ENCODE measurements around the gene BCL2L13. TPM values are rescaled to one million over a fixed set of nuclear protein-coding genes. Genes with fewer than 3 reads are reported as not detected.

BCL2L13 gene
- total RNA-seq, 2 donors from 2014 or later: 19.8 to 35.0 TPM

DNA sequence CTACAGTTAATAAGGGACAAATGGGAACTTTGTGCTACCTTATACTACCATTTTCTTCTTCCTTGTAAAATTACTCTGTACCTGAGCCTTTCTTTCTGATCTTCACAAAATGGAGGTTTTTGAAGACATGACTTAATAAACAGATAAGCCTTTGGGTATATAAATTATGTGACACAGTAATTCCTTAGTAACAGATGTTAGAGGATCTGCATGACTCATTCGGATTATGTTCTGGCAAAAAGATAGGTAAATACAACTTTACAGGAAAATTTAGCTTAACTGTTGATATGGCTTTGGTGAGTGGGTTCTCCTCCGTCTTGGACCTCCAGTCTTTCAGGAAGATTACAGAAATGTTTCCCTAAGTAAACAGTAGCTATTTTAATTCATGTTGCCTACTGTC is 73.9 kb downstream of the BCL2L13 start:
- TF ChIP-seq POLR2A (IDR thresholded peaks at IDR 0.05): no peak
- TF ChIP-seq, protein P1, sequence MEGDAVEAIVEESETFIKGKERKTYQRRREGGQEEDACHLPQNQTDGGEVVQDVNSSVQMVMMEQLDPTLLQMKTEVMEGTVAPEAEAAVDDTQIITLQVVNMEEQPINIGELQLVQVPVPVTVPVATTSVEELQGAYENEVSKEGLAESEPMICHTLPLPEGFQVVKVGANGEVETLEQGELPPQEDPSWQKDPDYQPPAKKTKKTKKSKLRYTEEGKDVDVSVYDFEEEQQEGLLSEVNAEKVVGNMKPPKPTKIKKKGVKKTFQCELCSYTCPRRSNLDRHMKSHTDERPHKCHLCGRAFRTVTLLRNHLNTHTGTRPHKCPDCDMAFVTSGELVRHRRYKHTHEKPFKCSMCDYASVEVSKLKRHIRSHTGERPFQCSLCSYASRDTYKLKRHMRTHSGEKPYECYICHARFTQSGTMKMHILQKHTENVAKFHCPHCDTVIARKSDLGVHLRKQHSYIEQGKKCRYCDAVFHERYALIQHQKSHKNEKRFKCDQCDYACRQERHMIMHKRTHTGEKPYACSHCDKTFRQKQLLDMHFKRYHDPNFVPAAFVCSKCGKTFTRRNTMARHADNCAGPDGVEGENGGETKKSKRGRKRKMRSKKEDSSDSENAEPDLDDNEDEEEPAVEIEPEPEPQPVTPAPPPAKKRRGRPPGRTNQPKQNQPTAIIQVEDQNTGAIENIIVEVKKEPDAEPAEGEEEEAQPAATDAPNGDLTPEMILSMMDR (IDR thresholded peaks at IDR 0.05): no peak

DNA sequence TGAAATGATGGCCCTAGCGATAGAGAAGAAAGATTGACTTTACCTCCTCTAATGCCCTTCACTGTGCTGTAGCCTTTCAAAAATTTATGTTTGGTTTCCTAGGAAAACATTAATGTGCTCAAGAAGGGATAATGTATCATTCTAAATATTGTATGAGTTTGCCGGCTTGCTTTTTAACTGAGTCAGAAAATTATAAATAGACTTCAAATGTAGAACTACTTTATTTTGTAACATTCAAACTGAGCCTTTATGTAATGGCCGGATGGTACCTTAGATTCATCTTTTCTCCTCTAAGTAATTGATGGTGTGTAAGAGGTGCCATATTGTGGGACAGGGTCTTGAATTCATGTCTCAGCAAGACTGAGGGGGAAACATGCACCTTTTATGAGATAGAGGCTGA is 78.0 kb downstream of the BCL2L13 start:
- no peak for TF ChIP-seq POLR2A (IDR thresholded peaks at IDR 0.05)
- TF ChIP-seq, protein P1 (IDR thresholded peaks at IDR 0.05): no peak
- no peak overlapping the region for H3K4me3 ChIP-seq
- no peaks in the 10 kb centered on the region for H3K36me3 ChIP-seq (replicated peaks in 1 of 2; ENCODE audit: insufficient read depth in 1 of 2, low read depth in 2 of 2)
- H3K9me3 ChIP-seq: no peaks in the 10 kb centered on the region
- 90% methylated on average over 3 of the region's 3 CpGs for WGBS, 2 donors
- intact Hi-C loops (cut with DNase I): no loop called here
- no peak for ATAC-seq
- DNase-seq: no peak
- no peaks in the 10 kb centered on the region for H3K27me3 ChIP-seq
- no peak overlapping the region for H3K27ac ChIP-seq
- H3K4me1 ChIP-seq: no peaks in the 10 kb centered on the region

More for the DNA sequence above, 73.9 kb downstream of the BCL2L13 start:
- DNase-seq (no peak), ATAC-seq (no peak)
- Histone ChIP-seq H3K27ac (no peak overlapping the region), H3K4me1 (no peaks in the 10 kb centered on the region), H3K27me3 (no peaks in the 10 kb centered on the region), H3K9me3 (no peaks in the 10 kb centered on the region), H3K4me3 (no peak overlapping the region), H3K36me3 (replicated peaks in 1 of 2; ENCODE audit: insufficient read depth in 1 of 2, low read depth in 2 of 2) (no peaks in the 10 kb centered on the region)
- intact Hi-C loops (cut with DNase I): no loop called here
- 59 to 66% methylated on average over 2 of the region's 2 CpGs for WGBS, 2 donors

DNA sequence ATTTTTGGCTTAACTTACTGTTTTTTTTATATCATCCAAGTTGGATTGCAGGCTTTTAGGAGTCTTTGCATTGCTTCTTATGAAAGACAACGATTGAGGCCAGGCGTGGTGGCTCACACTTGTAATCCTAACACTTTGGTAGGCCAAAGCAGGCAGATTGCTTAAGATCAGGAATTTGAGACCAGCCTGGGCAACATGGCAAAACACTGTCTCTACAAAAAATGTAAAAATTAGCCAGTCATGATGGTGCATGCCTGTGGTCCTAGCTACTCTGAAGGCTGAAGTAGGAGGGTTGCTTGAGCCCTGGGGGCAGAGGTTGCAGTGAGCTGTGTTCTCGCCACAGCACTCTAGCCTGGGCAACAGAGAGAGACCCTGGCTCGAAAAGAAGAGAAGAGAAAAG is 79.2 kb downstream of the BCL2L13 start:
- ATAC-seq (no peak), DNase-seq (no peak)
- Histone ChIP-seq H3K9me3 (no peaks in the 10 kb centered on the region), H3K36me3 (replicated peaks in 1 of 2; ENCODE audit: insufficient read depth in 1 of 2, low read depth in 2 of 2) (no peaks in the 10 kb centered on the region), H3K4me1 (no peaks in the 10 kb centered on the region), H3K27ac (no peak overlapping the region), H3K4me3 (no peak overlapping the region), H3K27me3 (no peaks in the 10 kb centered on the region)
- WGBS, 2 donors: 91 to 95% methylated on average over 4 of the region's 4 CpGs
- intact Hi-C loops (cut with DNase I): no loop called here
- TF ChIP-seq, protein P1 (IDR thresholded peaks at IDR 0.05): no peak
- TF ChIP-seq POLR2A (IDR thresholded peaks at IDR 0.05): no peak

DNA sequence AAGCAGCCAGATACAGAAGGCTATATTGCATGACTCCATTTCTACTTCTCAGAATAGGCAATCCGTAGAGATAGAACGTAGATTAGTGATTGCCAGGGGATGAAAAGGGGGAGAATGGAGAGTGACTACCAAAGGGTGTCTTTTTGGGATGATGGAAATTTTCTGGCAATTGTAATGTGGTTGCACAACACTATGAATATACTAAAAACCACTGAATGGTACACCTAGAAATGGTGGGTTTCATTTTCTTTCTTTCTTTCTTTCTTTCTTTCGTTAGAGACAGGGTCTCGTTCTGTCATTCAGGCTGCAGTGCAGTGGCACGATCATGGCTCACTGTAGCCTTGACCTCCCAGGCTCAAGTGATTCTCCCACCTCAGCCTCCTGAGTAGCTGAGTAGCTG is 81.4 kb downstream of the BCL2L13 start:
- Histone ChIP-seq H3K9me3 (no peaks in the 10 kb centered on the region), H3K27me3 (no peaks in the 10 kb centered on the region), H3K4me1 (no peaks in the 10 kb centered on the region), H3K27ac (no peak overlapping the region), H3K36me3 (replicated peaks in 1 of 2; ENCODE audit: insufficient read depth in 1 of 2, low read depth in 2 of 2) (no peaks in the 10 kb centered on the region), H3K4me3 (no peak overlapping the region)
- DNase-seq (no peak), ATAC-seq (no peak)
- TF ChIP-seq, protein P1 (IDR thresholded peaks at IDR 0.05): no peak
- no peak for TF ChIP-seq POLR2A (IDR thresholded peaks at IDR 0.05)
- WGBS, 2 donors: 92 to 98% methylated on average over 5 of the region's 5 CpGs
- intact Hi-C loops (cut with DNase I): no loop called here

DNA sequence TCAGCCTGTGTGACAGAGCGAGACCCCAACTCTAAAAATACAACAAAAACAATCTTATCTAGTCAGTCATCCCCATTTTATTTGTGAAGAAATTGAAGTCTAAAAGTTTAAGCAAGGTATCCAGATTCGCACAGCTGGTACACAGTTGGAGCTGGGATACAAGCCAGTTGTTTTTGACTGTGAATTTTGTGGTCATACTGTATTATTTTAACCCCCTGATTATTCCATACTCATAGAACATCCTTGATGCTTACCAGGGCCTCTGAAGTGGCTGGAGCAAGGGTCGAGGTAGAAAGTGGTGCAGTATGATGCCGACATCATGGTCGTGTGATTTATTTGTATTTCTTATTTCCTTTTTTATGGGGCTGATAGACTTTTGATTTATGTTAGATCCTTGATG is 85.7 kb downstream of the BCL2L13 start:
- no peak for DNase-seq
- intact Hi-C loops (cut with DNase I): no loop called here
- Histone ChIP-seq H3K36me3 (replicated peaks in 1 of 2; ENCODE audit: insufficient read depth in 1 of 2, low read depth in 2 of 2) (peaks cover 0 to 11% of the 10 kb centered on the region in 2 donors), H3K9me3 (no peaks in the 10 kb centered on the region), H3K27me3 (no peaks in the 10 kb centered on the region), H3K27ac (no peak overlapping the region), H3K4me3 (no peak overlapping the region), H3K4me1 (peaks cover 4% of the 10 kb centered on the region)
- ATAC-seq: no peak
- WGBS, 2 donors: 86 to 87% methylated on average over 5 of the region's 5 CpGs
- TF ChIP-seq, protein P1 (IDR thresholded peaks at IDR 0.05): no peak
- TF ChIP-seq POLR2A (IDR thresholded peaks at IDR 0.05): no peak
